SK-N-SH (cell line): ENCODE results near the gene KY. TPM values are rescaled to one million over a fixed set of nuclear protein-coding genes. Genes with fewer than 3 reads are reported as not detected.

Experiments used
- CTCF ChIA-PET: fragments of 300-600, 350-600 bp; formaldehyde crosslinking; extraction: SDS; loops from one replicate; lab custom pipeline; 2021; lab: Yijun Ruan, JAX
- POLR2A ChIA-PET: fragments of 350-600 bp; sonication (Branson Sonifier 250); formaldehyde crosslinking; extraction: SDS; loops from one replicate; lab custom pipeline; 2020; ENCODE audit warnings: antibody characterized with exemption, inconsistent platforms; lab: Yijun Ruan, JAX
- DNase-seq: peaks from one replicate; pipeline ENCODE4 v3.0.0; 2012
- H2AFZ ChIP-seq: fragments of 200-600 bp; sonication (generic); 2 replicates; pipeline ENCODE4 v1.8.1; 2016; ENCODE audit warnings: antibody characterized with exemption, mild to moderate bottlenecking, low read depth
- H3F3A ChIP-seq: fragments of 200-600 bp; sonication (generic); replicated peaks from 2 replicates; pipeline ENCODE3; 2016; ENCODE audit warnings: antibody characterized with exemption, mild to moderate bottlenecking; ENCODE audit not compliant: insufficient read depth
- H3K27ac ChIP-seq, 2 experiments: fragments of 200-500 bp in 1 of 2; fragments of 200-600 bp in 1 of 2; sonication (Bioruptor generic) in 1 of 2; sonication (generic), shearing (Covaris generic) in 1 of 2; 2 replicates each; pipeline versions ENCODE4 v1.5.1 to v1.6.1; 2014 to 2016; ENCODE audit warnings: low read depth in 2 of 2, inconsistent platforms in 1 of 2, low read length in 1 of 2, mild to moderate bottlenecking in 1 of 2, mixed read lengths in 1 of 2
- H3K27me3 ChIP-seq: fragments of 200-600 bp; sonication (generic), shearing (Covaris generic); 2 replicates; pipeline ENCODE4 v1.6.1; 2016; ENCODE audit warnings: mixed run types; ENCODE audit not compliant: insufficient read depth
- H3K36me3 ChIP-seq, 2 experiments: fragments of 200-500 bp in 1 of 2; fragments of 200-600 bp in 1 of 2; sonication (Bioruptor generic) in 1 of 2; sonication (generic) in 1 of 2; replicated peaks in 1 of 2; 2 replicates each; pipeline versions ENCODE3 to v1.5.1; 2014 to 2016; ENCODE audit warnings: low read length in 1 of 2, mild to moderate bottlenecking in 1 of 2; ENCODE audit not compliant: insufficient read depth in 2 of 2, control insufficient read depth in 1 of 2
- H3K4me1 ChIP-seq, 2 experiments: fragments of 200-500 bp in 1 of 2; fragments of 200-600 bp in 1 of 2; sonication (Bioruptor generic) in 1 of 2; sonication (generic), shearing (Covaris generic) in 1 of 2; 2 replicates each; pipeline versions ENCODE4 v1.5.1 to v1.6.1; 2014 to 2016; ENCODE audit warnings: low read depth in 1 of 2, low read length in 1 of 2, mixed run types in 1 of 2; ENCODE audit not compliant: insufficient read depth in 2 of 2, control insufficient read depth in 1 of 2
- H3K4me2 ChIP-seq: fragments of 200-600 bp; sonication (generic), shearing (Covaris generic); 2 replicates; pipeline ENCODE4 v1.6.1; 2017; ENCODE audit warnings: mixed run types
- H3K4me3 ChIP-seq, 2 experiments: fragments of 200-500 bp in 1 of 2; fragments of 200-600 bp in 1 of 2; sonication (Bioruptor generic) in 1 of 2; sonication (generic), shearing (Covaris generic) in 1 of 2; 2 replicates each; pipeline versions ENCODE4 v1.5.1 to v1.8.1; 2014 to 2016; ENCODE audit warnings: low read depth in 2 of 2, inconsistent platforms in 1 of 2, low read length in 1 of 2, mild to moderate bottlenecking in 1 of 2, mixed read lengths in 1 of 2, moderate library complexity in 1 of 2
- H3K79me2 ChIP-seq: fragments of 200-600 bp; sonication (generic); 2 replicates; pipeline ENCODE4 v1.8.1; 2017; ENCODE audit warnings: mild to moderate bottlenecking; ENCODE audit not compliant: insufficient read depth
- H3K9ac ChIP-seq: fragments of 200-600 bp; sonication (generic); 2 replicates; pipeline ENCODE4 v1.6.1; 2017; ENCODE audit warnings: mixed run types
- H3K9me2 ChIP-seq: fragments of 200-600 bp; sonication (generic); 2 replicates; pipeline ENCODE4 v1.6.1; 2017; ENCODE audit warnings: mixed run types
- H3K9me3 ChIP-seq: fragments of 200-600 bp; sonication (generic); 2 replicates; pipeline ENCODE4 v1.6.1; 2017; ENCODE audit warnings: mixed run types, mild to moderate bottlenecking, moderate library complexity
- H4K20me1 ChIP-seq: fragments of 200-600 bp; sonication (generic); 2 replicates; pipeline ENCODE4 v1.6.1; 2017; ENCODE audit warnings: mild to moderate bottlenecking, mixed run types; ENCODE audit not compliant: insufficient read depth
- EP300 ChIP-seq, 2 experiments: IDR thresholded peaks; 2 replicates each; pipeline versions ENCODE4 v1.4.0 to v1.6.1; 2012; ENCODE audit warnings: borderline replicate concordance in 1 of 2, low read depth in 1 of 2, low read length in 1 of 2
- EZH2phosphoT487 ChIP-seq: fragments of 200-600 bp; sonication (generic); IDR thresholded peaks from 2 replicates; pipeline ENCODE4 v1.6.1; 2017; ENCODE audit warnings: low read depth, mixed run types, mild to moderate bottlenecking, antibody characterized with exemption, moderate library complexity, borderline replicate concordance
- FOSL2 ChIP-seq: IDR thresholded peaks from 2 replicates; pipeline ENCODE4 v1.4.0; 2012; ENCODE audit warnings: low read depth, mild to moderate bottlenecking, moderate library complexity, borderline replicate concordance
- FOXM1 ChIP-seq: IDR thresholded peaks from 2 replicates; pipeline ENCODE4 v1.4.0; 2012; ENCODE audit warnings: low read depth, mild to moderate bottlenecking
- GATA2 ChIP-seq: sonication (generic); formaldehyde crosslinking; IDR thresholded peaks from 2 replicates; pipeline ENCODE4 v1.5.0; 2020; ENCODE audit warnings: mild to moderate bottlenecking, missing genetic modification reagents
- IRF3 ChIP-seq: fragments of 150-350 bp; IDR thresholded peaks from 2 replicates; pipeline ENCODE4 v1.6.1; 2016; ENCODE audit warnings: mild to moderate bottlenecking, low read depth, low read length
- NFIC ChIP-seq: IDR thresholded peaks from 2 replicates; pipeline ENCODE4 v1.4.0; 2012; ENCODE audit warnings: borderline replicate concordance
- RAD21 ChIP-seq: IDR thresholded peaks from 2 replicates; pipeline ENCODE4 v1.6.1; 2012; ENCODE audit warnings: mild to moderate bottlenecking, low read length
- RCOR1 ChIP-seq: fragments of 150-350 bp; IDR thresholded peaks from 2 replicates; pipeline ENCODE4 v1.6.1; 2017; ENCODE audit warnings: antibody characterized with exemption, low read length
- RFX5 ChIP-seq: IDR thresholded peaks from 2 replicates; pipeline ENCODE4 v1.6.1; 2012; ENCODE audit warnings: mild to moderate bottlenecking, improper control_type of control experiment, low read length
- RXRA ChIP-seq: IDR thresholded peaks from 2 replicates; pipeline ENCODE4 v1.4.0; 2012; ENCODE audit warnings: low read depth, mild to moderate bottlenecking, borderline replicate concordance
- SIN3A ChIP-seq: IDR thresholded peaks from 2 replicates; pipeline ENCODE4 v1.6.1; 2012; ENCODE audit warnings: low read depth, mild to moderate bottlenecking, low read length, moderate library complexity, borderline replicate concordance
- TCF12 ChIP-seq: IDR thresholded peaks from 2 replicates; pipeline ENCODE4 v1.4.0; 2012
- ZBTB33 ChIP-seq: IDR thresholded peaks from 2 replicates; pipeline ENCODE4 v1.4.0; 2012; ENCODE audit warnings: low read depth, borderline replicate concordance
- WGBS: methylation state at CpG from one replicate; pipeline ENCODE4 v1.1.6; 2017; ENCODE audit warnings: low lambda C conversion rate; 5-methylcytosine and 5-hydroxymethylcytosine counted together
- polyA plus RNA-seq, 3 experiments: library from polyadenylated mRNA; depleted of rRNA; stranded (reverse); fragments of >200 nt; gene quantifications; 2 replicates each; pipeline ENCODE4 v1.2.3, GENCODE V29; 2012
- TF ChIP-seq, protein P1 (sequence below): fragments of 150-350 bp; IDR thresholded peaks from 2 replicates; pipeline ENCODE4 v1.6.1; 2017; ENCODE audit warnings: antibody characterized with exemption, low read length, low read depth, borderline replicate concordance
- TF ChIP-seq, protein P2 (sequence below): IDR thresholded peaks from 2 replicates; pipeline ENCODE4 v1.6.1; 2012; ENCODE audit warnings: mild to moderate bottlenecking, low read depth, low read length, moderate library complexity

The KY gene
- polyA plus RNA-seq, 1 of the 3 experiments (the other 2 are of a cell fraction), result 2.4 TPM

DNA sequence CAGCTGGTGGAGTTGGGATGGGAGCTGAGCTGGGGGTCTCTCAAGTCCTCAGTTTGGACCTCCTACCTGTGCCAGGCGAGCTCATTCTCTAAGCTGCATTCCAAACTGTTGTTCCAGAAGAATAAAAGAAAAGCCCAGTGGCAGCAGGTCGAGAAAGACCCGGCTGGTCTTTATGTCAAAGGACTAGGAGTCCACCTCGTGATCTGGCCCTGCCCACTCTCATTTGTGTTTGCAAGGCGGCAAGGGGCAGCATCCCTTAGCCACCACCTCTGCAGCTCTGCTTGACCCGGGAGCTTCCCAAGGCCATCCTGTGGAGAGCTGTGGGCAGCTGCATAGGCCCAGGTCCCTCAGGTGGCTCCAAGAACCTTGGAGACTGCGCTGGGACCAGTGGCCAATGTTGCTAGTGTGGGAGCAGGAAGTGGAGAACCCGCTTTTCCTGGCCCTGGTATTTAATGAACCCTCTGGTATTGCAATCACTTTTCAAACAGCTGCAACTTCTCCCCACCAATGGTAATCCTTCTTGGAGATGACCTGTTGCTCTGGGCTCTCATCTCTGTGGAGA, 30.9 kb downstream of the KY start:
- H3K4me2 ChIP-seq, result no peak overlapping the region
- CTCF ChIA-PET, result interaction anchor here (1.4 to 8.0 kb wide), 2 partner anchors 12 to 19 kb away, joined by 3 to 55 read pairs; no protein-coding TSS in a partner anchor
- POLR2A ChIA-PET, result no interaction called here
- no peaks in the 10 kb centered on the region for H3K9me3 ChIP-seq
- peaks cover 0 to 22% of the 10 kb centered on the region in 2 experiments; a peak in 1 of 4 replicates for H3K4me1 ChIP-seq
- H3K9me2 ChIP-seq, result no peaks in the 10 kb centered on the region
- TF ChIP-seq FOSL2 (no peak), IRF3 (no peak), EZH2phosphoT487 (no peak), TCF12 (no peak), FOXM1 (no peak), RCOR1 (no peak), GATA2 (CRISPR knock-in tag) (no peak), RXRA (no peak), SIN3A (no peak), NFIC (no peak), ZBTB33 (no peak), RAD21 (no peak), RFX5 (no peak), EP300 (IDR thresholded peaks at IDR 0.05; ENCODE audit: borderline replicate concordance in 1 of 2, low read depth in 1 of 2, low read length in 1 of 2) (no peak)
- TF ChIP-seq, protein P1, sequence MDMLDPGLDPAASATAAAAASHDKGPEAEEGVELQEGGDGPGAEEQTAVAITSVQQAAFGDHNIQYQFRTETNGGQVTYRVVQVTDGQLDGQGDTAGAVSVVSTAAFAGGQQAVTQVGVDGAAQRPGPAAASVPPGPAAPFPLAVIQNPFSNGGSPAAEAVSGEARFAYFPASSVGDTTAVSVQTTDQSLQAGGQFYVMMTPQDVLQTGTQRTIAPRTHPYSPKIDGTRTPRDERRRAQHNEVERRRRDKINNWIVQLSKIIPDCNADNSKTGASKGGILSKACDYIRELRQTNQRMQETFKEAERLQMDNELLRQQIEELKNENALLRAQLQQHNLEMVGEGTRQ, result no peak
- TF ChIP-seq, protein P2, sequence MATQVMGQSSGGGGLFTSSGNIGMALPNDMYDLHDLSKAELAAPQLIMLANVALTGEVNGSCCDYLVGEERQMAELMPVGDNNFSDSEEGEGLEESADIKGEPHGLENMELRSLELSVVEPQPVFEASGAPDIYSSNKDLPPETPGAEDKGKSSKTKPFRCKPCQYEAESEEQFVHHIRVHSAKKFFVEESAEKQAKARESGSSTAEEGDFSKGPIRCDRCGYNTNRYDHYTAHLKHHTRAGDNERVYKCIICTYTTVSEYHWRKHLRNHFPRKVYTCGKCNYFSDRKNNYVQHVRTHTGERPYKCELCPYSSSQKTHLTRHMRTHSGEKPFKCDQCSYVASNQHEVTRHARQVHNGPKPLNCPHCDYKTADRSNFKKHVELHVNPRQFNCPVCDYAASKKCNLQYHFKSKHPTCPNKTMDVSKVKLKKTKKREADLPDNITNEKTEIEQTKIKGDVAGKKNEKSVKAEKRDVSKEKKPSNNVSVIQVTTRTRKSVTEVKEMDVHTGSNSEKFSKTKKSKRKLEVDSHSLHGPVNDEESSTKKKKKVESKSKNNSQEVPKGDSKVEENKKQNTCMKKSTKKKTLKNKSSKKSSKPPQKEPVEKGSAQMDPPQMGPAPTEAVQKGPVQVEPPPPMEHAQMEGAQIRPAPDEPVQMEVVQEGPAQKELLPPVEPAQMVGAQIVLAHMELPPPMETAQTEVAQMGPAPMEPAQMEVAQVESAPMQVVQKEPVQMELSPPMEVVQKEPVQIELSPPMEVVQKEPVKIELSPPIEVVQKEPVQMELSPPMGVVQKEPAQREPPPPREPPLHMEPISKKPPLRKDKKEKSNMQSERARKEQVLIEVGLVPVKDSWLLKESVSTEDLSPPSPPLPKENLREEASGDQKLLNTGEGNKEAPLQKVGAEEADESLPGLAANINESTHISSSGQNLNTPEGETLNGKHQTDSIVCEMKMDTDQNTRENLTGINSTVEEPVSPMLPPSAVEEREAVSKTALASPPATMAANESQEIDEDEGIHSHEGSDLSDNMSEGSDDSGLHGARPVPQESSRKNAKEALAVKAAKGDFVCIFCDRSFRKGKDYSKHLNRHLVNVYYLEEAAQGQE, result no peak
- TF ChIP-seq, all 33 proteins: peak for 0
- Histone ChIP-seq H3K36me3 (no peaks in the 10 kb centered on the region), H3K4me3 (no peak overlapping the region), H3K79me2 (no peaks in the 10 kb centered on the region), H2AFZ (no peak overlapping the region), H3F3A (no peaks in the 10 kb centered on the region), H3K9ac (no peak overlapping the region), H3K27ac (no peak overlapping the region), H4K20me1 (no peaks in the 10 kb centered on the region), H3K27me3 (no peaks in the 10 kb centered on the region)
- no peak for DNase-seq
- 78% methylated on average over 4 of the region's 8 CpGs for WGBS
